RWPE1 (cell line): ENCODE measurements around the gene EGF.

ENCODE experiments used
- CTCF ChIA-PET: fragments of 350-600 bp; sonication (Branson Sonifier 250); formaldehyde crosslinking; extraction: SDS; loops from one replicate; lab custom pipeline; 2021; lab: Yijun Ruan, JAX
- POLR2A ChIA-PET: fragments of 400-600 bp; formaldehyde crosslinking; extraction: SDS; loops from one replicate; lab custom pipeline; 2020; ENCODE audit warnings: antibody characterized with exemption; ENCODE audit not compliant: low non-redundant PET; lab: Yijun Ruan, JAX
- DNase-seq: peaks from one replicate; pipeline ENCODE4 v3.0.0; 2012; ENCODE audit warnings: low spot score
- H3K27ac ChIP-seq: fragments of 450-650 bp; 2 replicates; pipeline ENCODE4 v1.5.1; 2017
- CTCF ChIP-seq: fragments of 450-650 bp; conservative IDR thresholded peaks from 2 replicates; pipeline ENCODE4 v1.5.1; 2017; ENCODE audit warnings: low read depth, mild to moderate bottlenecking

EGF gene

GRCh38 chr4:109982521-109982920 lies 69.8 kb downstream of the EGF start:
- H3K27ac ChIP-seq: no peak overlapping the region
- DNase-seq: no peak
- TF ChIP-seq CTCF: no peak
- ChIA-PET POLR2A (no interaction called here), CTCF (interaction anchor here (0.6 kb wide), 1 partner anchor 700 kb away, joined by 3 read pairs; no protein-coding TSS in a partner anchor)

GRCh38 chr4:109985993-109986974 lies 73.6 kb downstream of the EGF start:
- TF ChIP-seq CTCF: no peak
- POLR2A ChIA-PET: no interaction called here
- no peak for DNase-seq
- H3K27ac ChIP-seq: no peak overlapping the region
- CTCF ChIA-PET: interaction anchor here (0.6 kb wide), 1 partner anchor 10 kb away, joined by 6 read pairs; no protein-coding TSS in a partner anchor

- no peak for TF ChIP-seq CTCF
- CTCF ChIA-PET: no interaction called here
- POLR2A ChIA-PET: no interaction called here
- DNase-seq: peak; percentile 96
- H3K27ac ChIP-seq: peak overlapping the region; percentile 79
Observed at GRCh38 chr4:109989044-109989443, 76.4 kb downstream of the EGF start.

- TF ChIP-seq CTCF: no peak
- peak overlapping the region; percentile 79 for H3K27ac ChIP-seq
- POLR2A ChIA-PET: no interaction called here
- peak; percentile 23 for DNase-seq
- CTCF ChIA-PET: no interaction called here
Observed at GRCh38 chr4:109989618-109990017, 76.9 kb downstream of the EGF start.

- CTCF ChIA-PET: no interaction called here
- DNase-seq: no peak
- POLR2A ChIA-PET: no interaction called here
- TF ChIP-seq CTCF: no peak
- H3K27ac ChIP-seq: no peak overlapping the region
Observed at GRCh38 chr4:109990261-109991257, 77.9 kb downstream of the EGF start.

GRCh38 chr4:109993116-109993515 lies 80.4 kb downstream of the EGF start:
- no peak for DNase-seq
- POLR2A ChIA-PET: no interaction called here
- TF ChIP-seq CTCF: no peak
- CTCF ChIA-PET: no interaction called here
- no peak overlapping the region for H3K27ac ChIP-seq
